OCI-LY1 (cell line): ENCODE results near the gene ACOX1.

Experiments used
- CTCF ChIP-seq: fragments of 200-600 bp; sonication (generic), shearing (Covaris generic); IDR thresholded peaks from 2 replicates; pipeline ENCODE4 v1.5.1; 2017; ENCODE audit warnings: mild to moderate bottlenecking, antibody characterized with exemption, low read length, moderate library complexity, mixed read lengths
- EZH2 ChIP-seq: fragments of 200-600 bp; sonication (generic), shearing (Covaris generic); IDR thresholded peaks from 2 replicates; pipeline ENCODE4 v1.8.0; 2017; ENCODE audit warnings: borderline replicate concordance, mixed run types, mild to moderate bottlenecking, antibody characterized with exemption, low read length, moderate library complexity, mixed read lengths

- TF ChIP-seq CTCF (no peak), EZH2 (no peak)
Measured at GRCh38 chr17:75943491-75943890, 35.5 kb downstream of the ACOX1 start.
